Brain pericyte (primary cell): ENCODE data around the gene GPR42.
"Not testable (repeated sequence)": the region's sequence is repeated elsewhere in the genome, so short reads cannot be mapped to it uniquely, and the experiment has no call there.

Experiments used
- DNase-seq: peaks from one replicate; pipeline ENCODE4 v3.0.0-alpha.2; 2012; ENCODE audit warnings: low read depth, low spot score

The GPR42 gene

GRCh38 chr19:35347171-35347929, 23.5 kb upstream of the GPR42 start, which contains the start of gene FFAR1:
Gene FFAR1 (plus strand): TSS chr19:35347902. CDS start chr19:35351552, 3,650 bp downstream.
- no peak for DNase-seq

GRCh38 chr19:35347930-35348298, 23.0 kb upstream of the GPR42 start:
- no peak for DNase-seq

GRCh38 chr19:35348911-35349611, 21.8 kb upstream of the GPR42 start:
- DNase-seq, result no peak

GRCh38 chr19:35349614-35350521, 21.0 kb upstream of the GPR42 start:
- DNase-seq, result no peak

- DNase-seq, result no peak
Observed at GRCh38 chr19:35350591-35350990, 20.3 kb upstream of the GPR42 start.

- DNase-seq, result no peak
Observed at GRCh38 chr19:35351411-35352176, 19.3 kb upstream of the GPR42 start.

- no peak for DNase-seq
Observed at GRCh38 chr19:35352177-35352447, 18.8 kb upstream of the GPR42 start.

- no peak for DNase-seq
Observed at GRCh38 chr19:35352448-35353304, 18.2 kb upstream of the GPR42 start.

- no peak for DNase-seq
Observed at GRCh38 chr19:35353635-35354034, 17.2 kb upstream of the GPR42 start.

- no peak for DNase-seq
Observed at GRCh38 chr19:35354898-35355297, 16.0 kb upstream of the GPR42 start.

GRCh38 chr19:35355791-35356460, 14.9 kb upstream of the GPR42 start:
- no peak for DNase-seq

- DNase-seq, result no peak
Observed at GRCh38 chr19:35357867-35358573, 12.8 kb upstream of the GPR42 start, which contains the start of gene FFAR3. Gene FFAR3 (plus strand): TSS chr19:35358460. CDS start chr19:35358891, 431 bp downstream.

GRCh38 chr19:35358834-35359233, 12.0 kb upstream of the GPR42 start:
- not testable (repeated sequence) for DNase-seq

- not testable (repeated sequence) for DNase-seq
Observed at GRCh38 chr19:35359395-35359794, 11.5 kb upstream of the GPR42 start.

GRCh38 chr19:35360081-35360480, 10.8 kb upstream of the GPR42 start:
- not testable (repeated sequence) for DNase-seq

- no peak for DNase-seq
Observed at GRCh38 chr19:35360880-35361420, 9.9 kb upstream of the GPR42 start.

- no peak for DNase-seq
Observed at GRCh38 chr19:35362261-35363000, 8.4 kb upstream of the GPR42 start.

- no peak for DNase-seq
Observed at GRCh38 chr19:35363001-35363590, 7.8 kb upstream of the GPR42 start.
